KBM-7 (cell line): ENCODE results near the gene BANF1.

Experiments
- DNase-seq: peaks from one replicate; pipeline ENCODE4 v3.0.0-alpha.2; 2015
- in situ Hi-C: fragments of 300-500 bp; cut with MboI; formaldehyde crosslinking; loops from 2 replicates; pipeline ENCODE4 v1.14.3; 2020; ENCODE audit warnings: low sequenced_read_pairs, low pct_unique_long_range_greater_than_20kb, mixed read lengths

BANF1 gene

GRCh38 chr11:66026017-66026529 is 23.8 kb downstream of the BANF1 start, which contains the start of gene CATSPER1:
TSS of gene CATSPER1 (minus strand) at chr11:66026479. CDS start at chr11:66026379, 100 bp downstream.
- DNase-seq: no peak
- in situ Hi-C loops: no loop called here

DNA sequence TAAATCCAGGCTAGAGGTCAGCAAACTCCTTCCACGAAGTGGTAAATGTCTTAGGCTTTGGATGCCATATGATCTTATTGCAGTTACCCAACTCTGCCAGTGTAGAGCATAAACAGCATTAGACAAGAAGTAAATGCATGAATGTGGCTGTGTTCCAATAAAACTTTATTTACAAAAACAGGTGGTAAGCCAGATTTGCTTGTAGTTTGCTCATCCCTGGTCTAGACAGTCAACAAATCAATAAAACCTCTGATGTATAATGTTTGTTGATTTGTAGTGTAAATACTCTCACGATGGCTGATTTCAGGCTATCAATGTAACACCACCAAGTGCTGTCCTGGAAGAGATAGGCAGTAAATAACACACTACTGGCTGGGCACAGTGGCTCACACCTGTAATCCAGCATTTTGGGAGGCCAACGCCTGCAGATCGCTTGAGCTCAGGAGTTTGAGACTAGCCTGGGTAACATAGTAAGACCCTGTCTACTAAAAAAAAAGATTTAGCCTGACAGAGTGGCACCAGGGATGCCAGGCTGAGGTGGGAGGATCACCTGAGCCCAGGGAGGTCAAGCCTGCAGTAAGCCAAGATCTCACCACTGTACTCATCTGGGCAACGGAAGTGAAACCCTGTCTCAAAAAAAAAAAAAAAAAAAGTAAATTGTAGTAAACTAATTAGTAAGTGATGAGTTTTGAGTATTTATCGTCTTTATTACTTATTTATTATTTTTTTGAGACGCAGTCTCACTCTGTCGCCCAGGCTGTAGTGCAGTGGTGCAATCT is 30.8 kb downstream of the BANF1 start:
- in situ Hi-C loops: no loop called here
- no peak for DNase-seq

- in situ Hi-C loops: no loop called here
- DNase-seq: no peak
Observed at GRCh38 chr11:66035653-66036333, 33.5 kb downstream of the BANF1 start.

DNA sequence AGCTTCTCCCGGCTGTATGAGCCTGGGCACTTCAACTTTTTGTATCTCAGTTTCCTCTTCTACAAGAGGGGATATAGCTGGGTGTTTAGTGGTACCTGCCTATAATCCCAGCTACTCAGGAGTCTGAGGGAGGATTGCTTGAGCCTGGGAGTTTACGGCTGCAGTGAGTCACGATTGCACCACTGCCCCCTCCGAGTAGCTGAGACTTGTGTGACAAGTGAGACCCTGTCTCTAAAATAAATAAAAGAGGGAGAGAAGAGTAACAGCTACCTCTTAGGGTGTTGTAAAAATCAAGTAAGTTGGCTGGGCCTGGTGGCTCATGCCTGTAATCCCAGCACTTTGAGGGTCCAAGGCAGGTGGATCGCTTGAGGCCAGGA is 34.0 kb downstream of the BANF1 start:
- in situ Hi-C loops: no loop called here
- no peak for DNase-seq

DNA sequence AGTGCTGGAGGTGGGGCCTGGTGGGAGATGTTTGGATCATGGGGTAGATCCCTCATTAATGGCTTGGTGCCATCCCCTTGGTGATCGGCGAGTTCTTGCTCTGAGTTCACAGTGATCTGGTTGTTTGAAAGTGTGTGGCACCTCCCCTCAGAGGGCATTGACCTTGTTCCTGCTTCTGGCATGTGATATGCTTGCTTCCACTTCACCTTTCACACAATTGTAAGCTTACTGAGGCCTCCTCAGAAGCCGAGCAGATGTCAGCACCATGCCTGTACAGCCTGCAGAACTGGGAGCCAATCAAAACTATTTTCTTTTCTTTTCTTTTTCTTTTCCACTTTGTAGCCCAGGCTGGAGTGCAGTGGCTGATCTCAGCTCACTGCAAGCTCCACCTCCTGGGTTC is 35.0 kb downstream of the BANF1 start:
- in situ Hi-C loops: no loop called here
- no peak for DNase-seq

DNA sequence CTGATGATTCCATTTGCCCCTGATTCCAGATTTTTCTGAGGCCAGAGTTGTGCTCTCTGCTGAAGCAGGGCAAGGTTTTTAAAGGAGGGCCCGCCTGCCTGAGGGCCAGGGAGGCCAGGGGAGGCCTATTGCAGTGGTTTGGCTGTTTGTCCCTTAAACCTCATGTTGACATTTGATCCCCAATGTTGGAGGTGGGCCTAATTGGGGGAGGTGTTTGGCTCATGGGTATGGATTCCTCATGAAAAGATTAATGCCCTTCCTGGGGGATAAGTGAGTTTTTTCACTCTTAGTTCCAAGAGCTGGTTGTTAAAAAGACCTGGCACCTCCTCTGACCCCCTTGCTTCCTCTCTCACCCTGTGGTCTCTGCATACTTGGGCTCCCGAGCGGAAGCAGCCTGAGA is 37.5 kb downstream of the BANF1 start:
- in situ Hi-C loops: no loop called here
- DNase-seq: no peak

GRCh38 chr11:66042227-66042995 is 40.1 kb downstream of the BANF1 start:
- in situ Hi-C loops: no loop called here
- DNase-seq: no peak

DNA sequence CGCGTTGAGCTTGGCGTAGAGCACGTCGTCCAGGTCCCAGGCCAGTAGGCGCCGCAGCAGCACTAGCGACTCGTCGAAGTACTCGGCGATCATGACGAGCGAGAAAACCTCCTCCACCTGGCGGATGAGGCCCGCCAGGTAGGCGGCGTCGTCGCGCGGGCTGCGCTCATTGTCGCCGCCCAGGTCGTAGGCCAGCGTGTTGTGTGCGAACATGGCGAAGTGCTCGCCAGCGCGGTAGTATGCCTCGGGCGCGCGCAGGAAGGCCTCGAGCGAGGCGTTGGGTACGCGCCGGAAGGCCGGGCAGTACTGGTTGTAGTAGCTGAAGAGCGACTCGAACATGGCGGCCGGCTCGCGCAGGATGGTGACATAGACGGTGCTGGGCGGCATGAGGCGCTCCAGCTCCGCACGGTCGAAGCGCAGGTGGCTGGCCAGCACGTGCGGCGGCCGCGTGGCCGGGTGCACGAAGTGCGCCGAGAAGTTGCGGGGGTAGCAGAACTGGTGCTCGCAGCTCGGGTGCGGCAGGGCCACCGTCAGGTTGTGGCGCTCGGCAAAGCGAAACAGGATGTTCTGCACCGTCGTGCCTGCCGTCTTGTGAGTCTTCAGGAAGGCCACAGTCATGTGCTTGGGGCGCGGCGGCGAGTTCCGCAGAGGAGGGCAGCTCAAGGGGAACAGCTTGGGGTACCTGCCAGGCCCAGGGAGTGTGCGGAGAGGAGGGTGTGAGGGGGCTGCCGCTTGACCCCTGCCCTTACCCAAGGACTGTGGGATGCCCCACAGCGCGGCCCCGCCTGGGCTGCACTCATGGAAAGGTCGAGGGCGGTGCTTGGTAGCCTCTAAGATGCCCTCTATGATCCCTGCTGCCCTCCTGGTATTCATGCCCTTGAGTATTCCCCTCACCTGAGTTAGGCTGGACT is 40.9 kb downstream of the BANF1 start:
- in situ Hi-C loops: no loop called here
- no peak for DNase-seq

DNA sequence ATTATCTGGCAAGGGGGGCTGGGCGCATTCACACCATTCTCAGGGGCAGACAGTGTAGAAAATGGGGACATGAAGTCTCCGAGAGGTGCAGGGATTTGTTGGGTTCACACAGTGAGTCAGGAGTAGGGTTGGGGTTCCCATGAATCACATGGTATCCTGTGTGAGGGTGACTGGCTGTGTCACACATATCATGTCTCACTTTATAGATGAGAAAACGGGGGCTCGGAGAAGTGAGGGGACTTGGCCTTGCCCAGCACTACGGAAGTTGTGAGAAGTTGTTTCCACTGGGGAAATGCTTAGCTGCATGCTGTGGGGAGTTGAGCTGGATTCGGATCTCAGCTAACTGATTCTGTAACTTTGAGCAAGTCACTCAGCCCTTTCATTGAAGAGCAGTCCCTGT is 42.5 kb downstream of the BANF1 start:
- in situ Hi-C loops: no loop called here
- no peak for DNase-seq

- peak; percentile 78 for DNase-seq
- in situ Hi-C loops: no loop called here
Observed at GRCh38 chr11:66045177-66045639, 42.9 kb downstream of the BANF1 start.

DNA sequence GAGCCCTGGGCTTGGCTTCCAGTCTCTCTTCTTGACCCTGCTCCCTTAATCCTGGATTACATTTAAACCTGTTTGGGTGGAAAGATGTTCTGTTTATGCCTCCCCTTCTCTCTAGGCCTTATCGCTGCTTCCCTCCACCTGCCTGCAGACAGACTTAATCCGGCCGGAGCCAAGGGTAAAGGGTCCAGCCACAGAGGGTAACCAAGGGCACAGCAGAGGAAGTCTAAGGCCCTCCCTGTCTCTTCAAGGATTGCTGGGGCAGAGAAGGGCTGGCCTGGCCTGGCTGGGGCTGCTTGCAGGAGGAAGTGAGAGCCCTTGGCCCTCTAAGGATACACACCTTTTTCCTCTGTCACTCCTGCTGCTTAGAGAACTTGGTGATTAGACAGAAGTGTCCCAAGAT is 44.6 kb downstream of the BANF1 start:
- no peak for DNase-seq
- in situ Hi-C loops: no loop called here

- no peak for DNase-seq
- in situ Hi-C loops: no loop called here
Observed at GRCh38 chr11:66047541-66048365, 45.5 kb downstream of the BANF1 start.

DNA sequence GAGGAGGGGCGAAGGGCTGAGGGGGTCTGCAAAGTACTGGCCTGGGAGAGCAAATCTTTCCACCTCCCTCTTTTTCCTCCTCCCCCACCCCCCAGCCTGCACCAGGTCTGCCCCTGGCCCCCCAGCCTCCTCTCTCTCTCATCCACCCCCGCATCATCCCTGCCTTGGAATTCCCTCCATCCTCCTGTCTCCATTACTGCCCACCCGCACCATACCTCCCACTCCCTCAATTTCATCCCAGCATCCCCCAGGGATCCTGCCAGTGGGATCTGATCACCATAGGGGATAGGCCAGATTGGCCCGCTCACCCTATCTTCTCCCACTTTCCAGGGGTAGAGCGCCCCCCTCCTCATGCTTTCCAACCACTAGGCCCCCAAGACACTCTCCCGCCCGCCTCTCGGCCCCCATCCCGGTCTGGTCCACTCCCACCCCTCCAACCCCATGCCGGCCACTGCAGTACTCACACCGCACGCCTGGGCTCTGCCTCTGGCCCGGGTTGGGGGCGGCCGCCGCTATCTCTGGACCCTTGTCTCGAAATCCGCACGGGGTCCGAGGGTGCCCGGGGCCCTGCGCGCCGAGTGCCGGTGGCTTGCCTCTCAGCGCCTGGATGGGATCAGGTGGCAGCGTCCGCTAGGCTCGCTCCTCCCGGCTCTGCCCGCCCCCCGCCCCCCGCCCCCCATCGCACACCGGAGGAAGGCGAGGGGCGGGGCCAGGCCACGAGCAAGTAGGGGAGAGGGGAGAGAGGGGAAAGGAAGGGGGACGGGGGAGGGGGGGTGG is 46.4 kb downstream of the BANF1 start, which contains the start of gene GAL3ST3:
GAL3ST3 (minus strand) TSS at position 615 of the 777 bp plus-strand sequence. CDS start 3,746 bp downstream, outside the sequence.
- in situ Hi-C loops: no loop called here
- DNase-seq: no peak

DNA sequence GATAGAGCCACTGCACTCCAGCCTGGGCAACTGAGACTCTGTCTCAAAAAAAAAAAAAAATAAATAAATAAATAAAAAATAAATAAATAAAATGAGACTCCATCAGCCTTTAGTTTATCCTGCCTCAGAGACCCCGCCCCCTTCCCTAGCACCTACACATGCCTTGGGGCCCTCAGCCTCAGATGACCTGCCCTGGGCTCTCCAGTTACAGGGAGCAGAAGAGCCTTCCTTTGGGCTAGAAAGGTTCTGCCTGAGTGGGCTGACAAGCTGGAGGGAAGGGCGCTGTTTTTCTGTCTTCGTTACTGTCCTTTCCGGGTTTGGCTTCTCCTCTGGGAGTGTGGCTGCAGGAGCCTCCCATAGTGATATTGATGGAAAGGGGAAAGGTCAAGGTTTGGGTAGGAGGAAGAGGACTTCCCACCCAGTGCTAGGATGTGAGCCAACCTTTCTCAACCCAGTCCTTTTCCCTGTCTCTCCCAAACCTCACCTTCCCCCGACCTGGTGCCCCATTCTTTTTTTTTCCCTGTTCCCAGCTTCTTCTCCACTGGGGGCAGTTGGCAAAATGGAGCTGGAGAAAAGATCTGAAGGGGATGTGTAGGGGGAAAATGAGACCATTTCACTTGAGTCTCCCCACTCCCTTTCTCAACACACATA is 48.4 kb downstream of the BANF1 start:
- no peak for DNase-seq

GRCh38 chr11:66051371-66051765 is 49.1 kb downstream of the BANF1 start:
- in situ Hi-C loops: no loop called here
- no peak for DNase-seq

More for the DNA sequence above, 48.4 kb downstream of the BANF1 start:
- in situ Hi-C loops: no loop called here

DNA sequence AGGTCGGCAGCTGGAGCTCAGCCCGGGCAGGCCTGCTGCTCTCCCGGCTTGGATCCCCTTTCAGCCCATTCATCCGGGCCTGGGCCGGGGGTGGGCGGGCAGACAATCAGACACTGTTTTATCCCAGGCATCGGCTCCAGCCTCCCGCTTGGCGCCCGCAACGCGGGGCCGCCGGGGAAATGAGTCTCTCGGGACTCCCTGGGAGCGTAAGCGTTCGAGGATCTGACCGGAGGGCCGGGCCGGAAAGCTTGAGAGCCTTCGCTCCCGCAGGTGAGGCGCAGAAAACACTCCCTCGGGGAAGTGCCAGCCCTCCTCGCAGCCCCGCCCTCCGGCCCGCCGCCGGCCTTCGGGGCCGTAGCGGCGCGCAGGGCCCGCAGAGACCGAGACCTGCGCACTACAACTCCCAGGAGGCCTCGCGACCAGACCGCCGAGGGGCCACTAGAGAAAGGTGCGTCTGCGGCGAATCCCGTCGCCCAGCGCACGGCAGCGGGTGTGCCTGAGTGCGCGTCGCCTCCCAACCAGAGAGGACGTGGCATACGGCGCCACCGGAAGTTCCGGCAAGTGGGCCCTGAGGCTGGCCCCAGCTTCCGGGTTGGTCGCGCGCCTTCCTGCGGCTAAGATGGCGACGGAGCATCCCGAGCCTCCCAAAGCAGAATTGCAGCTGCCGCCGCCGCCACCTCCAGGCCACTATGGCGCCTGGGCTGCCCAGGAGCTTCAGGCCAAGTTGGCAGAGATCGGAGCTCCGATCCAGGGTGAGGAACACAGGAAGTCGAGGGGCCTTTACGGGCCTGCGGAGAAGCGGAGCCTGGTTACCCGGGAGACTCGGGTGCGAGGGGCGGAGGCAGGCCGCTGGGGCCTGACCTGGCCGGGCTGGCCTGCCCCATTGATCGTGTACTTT is 49.7 kb downstream of the BANF1 start, which contains the start of gene SF3B2:
SF3B2 (plus strand) TSS at position 599 of the 898 bp plus-strand sequence; CDS start at position 620, 21 bp downstream.
- in situ Hi-C loops: no loop called here
- peak; percentile 99 for DNase-seq
